Activated gamma-delta T cell treated with anti-CD3 and anti-CD28 coated beads, Interleukin-2, amount 50 U/mL, for 16 hours (primary cell): ENCODE measurements around the gene NCMAP.
"Not testable (repeated sequence)": the region's sequence is repeated elsewhere in the genome, so short reads cannot be mapped to it uniquely, and the experiment has no call there.

Experiments
- DNase-seq: peaks from one replicate; pipeline ENCODE4 v3.0.0-alpha.2; 2020; ENCODE audit warnings: low read depth

The NCMAP gene, protein sequence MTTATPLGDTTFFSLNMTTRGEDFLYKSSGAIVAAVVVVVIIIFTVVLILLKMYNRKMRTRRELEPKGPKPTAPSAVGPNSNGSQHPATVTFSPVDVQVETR

GRCh38 chr1:24555591-24556413 is at the start of gene NCMAP:
Gene NCMAP (plus strand): TSS chr1:24556087. CDS start chr1:24595431, 39,344 bp downstream.
- no peak for DNase-seq

DNA sequence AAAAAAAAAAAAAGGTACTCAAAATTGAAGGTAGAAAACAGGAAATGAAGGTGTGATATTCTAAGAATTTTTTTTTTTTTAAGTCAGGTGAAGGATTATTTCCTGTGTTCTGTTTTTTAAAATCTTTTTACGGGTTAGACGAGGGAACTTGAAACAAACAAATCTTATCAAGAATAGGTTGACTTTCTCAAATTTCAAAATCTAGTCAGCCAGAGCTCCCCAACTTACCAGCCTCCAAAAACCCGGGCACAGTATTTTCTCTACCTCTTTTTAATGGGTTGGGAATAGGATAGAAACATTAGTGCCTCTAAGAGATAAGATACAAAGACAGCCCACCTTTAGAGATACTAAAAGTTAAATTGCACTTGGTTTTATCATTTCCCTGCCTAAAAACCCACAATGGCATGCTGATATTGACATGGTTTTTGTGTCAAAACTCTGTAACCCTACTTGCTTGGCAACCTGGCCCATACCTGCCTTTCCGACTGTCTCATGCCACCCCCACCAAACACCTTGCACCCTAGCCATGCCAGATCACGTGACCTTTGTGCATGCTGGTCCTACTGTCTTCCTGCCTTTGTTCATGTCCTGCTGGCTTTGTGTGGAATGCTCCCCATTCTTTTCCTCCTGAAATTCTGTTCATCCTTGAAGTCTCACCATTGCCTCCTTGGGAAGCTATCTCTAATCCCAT is 49.1 kb upstream of the NCMAP start:
- DNase-seq, result no peak

GRCh38 chr1:24507405-24507804 is 48.5 kb upstream of the NCMAP start:
- DNase-seq, result no peak

DNA sequence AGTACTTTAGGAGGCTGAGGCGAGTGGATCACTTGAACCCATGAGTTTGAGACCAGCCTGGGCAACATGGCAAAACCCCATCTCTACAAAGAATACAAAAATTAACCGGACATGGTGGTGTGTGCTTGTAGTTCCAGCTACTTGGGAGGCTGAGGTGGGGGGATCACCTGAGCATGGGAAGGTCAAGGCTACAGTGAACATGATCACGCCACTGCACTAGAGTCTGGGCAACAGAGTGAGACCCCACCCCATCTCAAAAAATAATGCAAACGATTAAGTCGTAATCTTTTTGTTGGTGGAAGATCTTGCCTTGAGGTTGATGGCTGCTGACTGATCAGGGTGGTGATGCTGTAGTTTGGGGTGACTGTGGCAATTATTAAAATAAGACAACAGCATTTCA is 47.0 kb upstream of the NCMAP start:
- DNase-seq, result no peak

DNA sequence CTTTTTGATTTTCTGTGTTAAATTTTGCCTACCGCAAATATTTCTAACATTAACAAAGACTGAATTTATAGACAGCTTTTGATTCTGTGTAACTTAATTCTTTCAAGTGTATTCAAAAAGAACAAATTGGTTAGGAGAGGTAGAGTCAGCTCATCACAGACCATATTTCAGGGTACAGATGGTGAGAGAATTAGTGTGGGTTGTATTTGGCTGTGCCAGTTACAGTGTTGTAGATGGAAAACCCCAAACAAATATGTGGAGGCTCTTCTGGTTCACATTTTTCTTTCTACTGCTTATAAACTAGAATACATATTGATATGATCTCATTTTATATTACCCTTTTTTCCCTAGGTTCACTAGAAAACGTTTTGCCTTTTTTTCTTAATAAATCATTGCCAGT is 42.2 kb upstream of the NCMAP start:
- no peak for DNase-seq

DNA sequence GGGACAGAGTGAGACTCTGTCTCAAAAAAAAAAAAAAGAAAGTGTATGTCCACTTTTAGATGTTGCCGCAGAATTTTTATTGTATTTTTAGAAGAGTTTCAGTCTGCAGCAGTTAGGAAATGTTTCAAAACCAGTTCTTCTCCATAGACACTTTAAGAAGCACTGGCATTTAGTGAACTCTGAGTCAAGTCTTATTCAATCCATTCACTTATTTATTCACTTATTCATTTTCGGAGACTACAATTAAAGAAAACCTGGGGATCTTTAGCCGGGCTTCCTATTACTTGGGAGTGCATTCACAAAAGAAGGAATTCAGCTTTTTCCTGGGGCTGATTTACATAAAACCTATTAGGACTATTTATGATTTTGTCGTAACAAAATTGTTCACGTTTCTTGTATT is 40.9 kb upstream of the NCMAP start:
- no peak for DNase-seq

- not testable (repeated sequence) for DNase-seq
Observed at GRCh38 chr1:24515671-24516209, 40.1 kb upstream of the NCMAP start.

DNA sequence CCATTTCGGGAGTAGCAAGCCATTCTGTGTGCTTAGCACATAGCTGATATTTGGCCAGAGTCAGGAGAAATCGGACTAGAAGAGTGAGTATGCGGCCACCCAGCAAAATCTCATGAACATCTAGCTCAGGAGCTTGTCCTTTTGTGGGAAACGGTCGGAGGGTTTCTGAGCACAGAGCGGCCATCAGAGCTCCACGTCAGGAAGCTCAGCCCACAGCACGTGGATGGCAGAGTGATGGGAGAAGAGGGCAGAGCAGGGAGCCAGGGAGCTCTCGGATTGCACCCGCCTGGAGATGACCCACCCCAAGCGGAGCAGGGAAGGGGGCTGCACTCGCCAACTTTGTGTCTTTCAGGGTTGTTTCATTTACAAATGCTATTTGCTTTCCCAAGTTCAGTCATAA is 39.4 kb upstream of the NCMAP start:
- no peak for DNase-seq

- DNase-seq, result no peak
Observed at GRCh38 chr1:24517898-24518297, 38.0 kb upstream of the NCMAP start.

DNA sequence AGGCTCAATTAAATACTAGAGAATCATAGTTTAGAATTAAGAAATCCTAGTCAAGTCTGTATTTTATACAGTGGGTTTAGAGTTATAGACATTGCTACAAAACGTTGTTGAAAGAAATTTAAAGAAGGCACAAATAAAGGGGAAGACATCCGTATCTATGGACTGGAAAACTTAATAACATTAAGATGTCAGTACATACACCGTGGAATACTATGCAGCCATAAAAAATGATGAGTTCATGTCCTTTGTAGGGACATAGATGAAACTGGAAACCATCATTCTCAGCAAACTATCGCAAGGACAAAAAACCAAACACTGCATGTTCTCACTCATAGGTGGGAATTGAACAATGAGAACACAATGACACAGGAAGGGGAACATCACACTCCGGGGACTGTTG is 35.6 kb upstream of the NCMAP start:
- not testable (repeated sequence) for DNase-seq

DNA sequence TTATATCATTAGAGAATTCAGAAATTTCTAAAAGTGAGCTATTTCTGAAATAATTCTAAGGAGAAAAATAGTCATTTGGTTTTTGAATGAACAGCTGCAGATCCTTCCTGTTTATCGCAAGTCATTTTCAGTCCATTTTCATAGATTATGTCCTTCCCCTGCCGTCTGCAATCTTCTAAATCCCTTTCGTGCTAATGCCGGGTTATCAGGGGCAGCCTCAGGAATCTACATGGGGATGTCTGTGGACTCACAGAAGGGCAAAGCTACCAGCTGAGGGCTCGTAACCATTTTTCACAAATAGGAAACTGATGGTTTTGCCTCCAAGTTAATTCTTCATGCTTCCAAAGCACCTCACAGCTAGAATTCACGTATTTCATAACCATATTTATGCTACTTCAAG is 30.3 kb upstream of the NCMAP start:
- DNase-seq, result no peak

DNA sequence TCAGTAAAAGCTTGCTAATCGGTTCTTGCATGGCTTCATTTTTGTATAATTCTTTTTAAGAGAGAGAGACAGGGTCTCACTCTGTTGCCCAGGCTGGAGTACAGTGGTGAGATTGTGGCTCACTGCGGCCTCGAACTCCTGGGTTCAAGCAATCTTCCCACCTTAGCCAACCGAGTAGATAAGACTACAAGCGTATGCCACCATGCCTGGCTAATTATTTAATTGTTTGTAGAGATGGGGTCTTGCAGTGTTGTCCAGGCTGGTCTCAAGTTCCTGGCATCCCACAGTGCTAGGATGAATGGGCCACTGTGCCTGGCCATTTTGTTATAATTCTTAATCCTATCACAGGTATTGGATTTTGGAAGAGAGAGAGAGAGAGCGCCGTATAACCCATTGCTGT is 29.8 kb upstream of the NCMAP start:
- no peak for DNase-seq

- peak; percentile 32 for DNase-seq
Observed at GRCh38 chr1:24526940-24527542, 28.8 kb upstream of the NCMAP start.

DNA sequence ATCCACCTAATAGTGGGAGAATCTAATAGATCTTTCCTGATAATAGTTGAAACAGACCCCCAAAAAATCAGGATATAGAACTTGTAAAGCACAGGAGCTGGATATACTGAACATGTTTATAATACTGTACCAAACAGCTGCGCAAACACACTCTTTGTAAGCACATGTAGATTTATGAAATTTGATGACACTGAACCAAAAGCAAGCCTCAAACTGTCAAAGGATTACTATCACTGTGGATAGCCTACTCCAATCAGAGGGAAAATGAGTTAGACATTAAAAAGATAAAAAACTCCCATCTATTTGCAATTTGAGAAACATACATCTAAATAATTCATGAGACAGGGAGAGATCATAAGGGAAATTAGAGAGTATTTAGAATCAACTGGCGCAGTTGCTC is 27.1 kb upstream of the NCMAP start:
- DNase-seq, result no peak

DNA sequence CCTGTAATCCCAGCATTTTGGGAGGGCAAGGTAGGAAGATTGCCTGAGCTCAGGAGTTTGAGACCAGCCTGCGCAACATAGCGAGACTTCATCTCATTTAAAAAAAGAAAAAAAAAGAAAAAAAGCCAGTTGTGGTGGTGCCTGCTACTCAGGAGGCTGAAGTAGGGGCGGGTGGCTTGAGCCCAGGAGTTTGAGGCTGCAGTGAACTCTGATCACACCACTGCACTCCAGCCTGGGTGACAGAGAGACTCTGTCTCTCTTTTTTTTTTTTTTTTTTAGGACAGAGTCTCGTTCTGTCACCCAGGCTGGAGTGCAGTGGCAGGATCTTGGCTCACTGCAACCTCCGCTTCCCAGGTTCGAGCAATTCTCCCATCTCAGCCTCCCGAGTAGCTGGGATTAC is 26.6 kb upstream of the NCMAP start:
- DNase-seq, result not testable (repeated sequence)

- DNase-seq, result peak; percentile 63
Observed at GRCh38 chr1:24535021-24535424, 20.9 kb upstream of the NCMAP start.

- no peak for DNase-seq
Observed at GRCh38 chr1:24535778-24536177, 20.1 kb upstream of the NCMAP start.

GRCh38 chr1:24536391-24536840 is 19.5 kb upstream of the NCMAP start:
- DNase-seq, result peak; percentile 45

GRCh38 chr1:24540051-24540905 is 15.6 kb upstream of the NCMAP start:
- no peak for DNase-seq

DNA sequence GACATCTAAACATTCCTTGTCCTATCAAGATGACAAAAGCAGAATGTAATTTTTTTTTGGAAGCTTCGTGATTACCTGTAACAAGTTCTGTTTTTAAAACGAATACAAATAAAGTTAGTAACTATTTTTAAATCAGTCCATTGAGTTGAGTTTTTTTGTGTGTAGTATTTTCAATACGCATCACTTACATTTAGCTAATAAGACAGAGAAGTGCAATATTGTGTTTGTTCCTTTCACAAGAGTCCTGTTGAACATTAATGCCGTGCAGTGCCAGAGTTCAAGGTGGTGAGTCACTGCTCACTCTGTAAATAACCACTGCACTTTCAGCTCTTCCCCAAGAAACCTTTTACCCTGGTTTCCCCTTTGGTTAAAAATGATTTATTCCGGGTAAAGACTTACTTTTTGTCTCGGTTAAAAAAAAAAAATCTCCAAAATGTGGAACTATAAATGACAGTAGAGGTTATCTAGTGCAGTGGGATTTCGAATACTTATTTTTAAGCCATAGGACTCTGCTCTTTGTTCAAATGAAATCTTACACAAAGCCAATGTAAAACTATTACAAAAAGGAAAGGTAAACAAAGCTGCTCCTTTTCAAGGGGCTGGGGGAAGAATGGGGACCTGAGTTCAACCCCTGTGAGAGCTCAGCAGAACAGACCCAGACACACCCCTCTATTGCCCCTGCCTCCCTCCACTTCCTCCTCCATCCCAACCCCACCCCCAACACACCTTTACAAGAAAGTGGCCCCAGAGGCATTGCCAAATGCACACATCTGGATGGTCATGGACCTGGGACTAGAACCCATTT is 14.8 kb upstream of the NCMAP start:
- DNase-seq, result no peak
